Measurements from ENCODE around the gene PIP4K2A. TPM values are rescaled to one million over a fixed set of nuclear protein-coding genes. Genes with fewer than 3 reads are reported as not detected.

The PIP4K2A gene
- total and polyA plus RNA-seq, 2 of the 13 experiments (the other 11 are each of a cell fraction or from before 2014, with no cell fraction given), result 9.1 to 22.6 TPM

- no peak for TF ChIP-seq ATF7 (IDR thresholded peaks at IDR 0.05)
- TF ChIP-seq ATF7 (CRISPR knock-in tag; IDR thresholded peaks at IDR 0.05), result no peak
- peak; percentile 56; the same call in 1 of the 2 replicates for TF ChIP-seq TBX2 (CRISPR knock-in tag; IDR thresholded peaks at IDR 0.05; ENCODE audit: borderline replicate concordance)
- no peak for TF ChIP-seq ZNF616 (CRISPR knock-in tag; IDR thresholded peaks at IDR 0.05; ENCODE audit: low read depth)
- no peak for TF ChIP-seq KLF9 (CRISPR knock-in tag; IDR thresholded peaks at IDR 0.05; ENCODE audit: low read depth)
- 0 out of 4 replicates have a peak, but pooled peaks of 1 of the 2 experiments have one; percentile 20 for TF ChIP-seq POLR2A (IDR thresholded peaks at IDR 0.05; ENCODE audit: insufficient read depth in 1 of 2, low read depth in 2 of 2, low read length in 2 of 2)
- TF ChIP-seq FOXP4 (CRISPR knock-in tag; IDR thresholded peaks at IDR 0.05), result peak; percentile 51; the same call in 1 of the 2 replicates
- no peak for TF ChIP-seq ZNF547 (CRISPR knock-in tag; IDR thresholded peaks at IDR 0.05)
- no peak for TF ChIP-seq GABPA (IDR thresholded peaks at IDR 0.05; ENCODE audit: low read depth, low read length)
- TF ChIP-seq GABPA (CRISPR knock-in tag; IDR thresholded peaks at IDR 0.05; ENCODE audit: low read depth), result peak; percentile 63
- 0 out of 2 replicates have a peak, but pooled peaks have one; percentile 40 for TF ChIP-seq NR0B2 (CRISPR knock-in tag; IDR thresholded peaks at IDR 0.05)
- TF ChIP-seq GPBP1L1 (CRISPR knock-in tag; IDR thresholded peaks at IDR 0.05), result no peak
- TF ChIP-seq KAT8 (CRISPR knock-in tag; IDR thresholded peaks at IDR 0.05), result peak; percentile 43; the same call in 1 of the 2 replicates
- TF ChIP-seq FOXJ3 (CRISPR knock-in tag; IDR thresholded peaks at IDR 0.05; ENCODE audit: borderline replicate concordance), result 0 out of 2 replicates have a peak, but pooled peaks have one; percentile 34
- peak; percentile 72 for TF ChIP-seq ZNF687 (CRISPR knock-in tag; IDR thresholded peaks at IDR 0.05)
- TF ChIP-seq ZNF574 (CRISPR knock-in tag; IDR thresholded peaks at IDR 0.05), result 0 out of 2 replicates have a peak, but pooled peaks have one; percentile 16
- peak; percentile 83 for TF ChIP-seq ZNF143 (CRISPR knock-in tag; IDR thresholded peaks at IDR 0.05)
These were observed 98.4 kb downstream of the PIP4K2A start (continued) for GRCh38 chr10:22615819-22616499.
